K562 treated with DMSO at 1 percent for 48 hours (cell line): ENCODE data around the gene PRLR. TPM values are rescaled to one million over a fixed set of nuclear protein-coding genes. Genes with fewer than 3 reads are reported as not detected.

Experiments
- total RNA-seq: library from RNA; unstranded; fragments of 300-600 nt; gene quantifications from 2 replicates; pipeline ENCODE4 v1.2.3, GENCODE V29; 2022; ENCODE audit warnings: low replicate concordance; ENCODE audit errors: extremely low read depth

The PRLR gene
- total RNA-seq = not detected in 2 replicates

GRCh38 chr5:35230038-35230611 lies at the start of gene PRLR:
Gene PRLR (minus strand): TSS chr5:35230487. CDS start chr5:35089620, 140,867 bp downstream.

GRCh38 chr5:35047785-35048404 lies 182.4 kb downstream of the PRLR start, which contains the start of gene AGXT2:
Gene AGXT2 (minus strand): TSS chr5:35047949. CDS start chr5:35047892, 57 bp downstream.

Other genes starting within 250 kb of the PRLR start
- not detected in 2 replicates for gene AGXT2, start 182.5 kb downstream of the PRLR start, total RNA-seq